HL-60 (cell line): ENCODE results near the gene ATG2B.

Experiments
- DNase-seq, 2 experiments: peaks; one replicate each; pipeline ENCODE4 v3.0.0-alpha.2; 2010 to 2020; ENCODE audit warnings: low read depth in 1 of 2, low spot score in 1 of 2
- H3K27ac ChIP-seq: fragments of 250-450 bp; sonication (Bioruptor Pico); replicated peaks from 2 replicates; pipeline ENCODE4 v1.5.1; 2020; ENCODE audit warnings: mild to moderate bottlenecking, moderate library complexity
- H3K27me3 ChIP-seq: fragments of 250-450 bp; sonication (Bioruptor Pico); 2 replicates; pipeline ENCODE4 v1.5.1; 2021; ENCODE audit warnings: mild to moderate bottlenecking, moderate library complexity; ENCODE audit not compliant: insufficient read depth, poor library complexity, severe bottlenecking
- H3K4me3 ChIP-seq: replicated peaks from 2 replicates; pipeline ENCODE4 v1.5.1; 2011; ENCODE audit warnings: mild to moderate bottlenecking, control low read depth, low read length; ENCODE audit not compliant: insufficient read depth
- GABPA ChIP-seq: IDR thresholded peaks from 2 replicates; pipeline ENCODE4 v1.6.1; 2012; ENCODE audit warnings: low read depth
- POLR2AphosphoS5 ChIP-seq: IDR thresholded peaks from 2 replicates; pipeline ENCODE4 v1.6.1; 2012; ENCODE audit warnings: low read depth
- SPI1 ChIP-seq: IDR thresholded peaks from 2 replicates; pipeline ENCODE4 v1.6.1; 2012; ENCODE audit warnings: low read depth, mild to moderate bottlenecking, borderline replicate concordance
- TF ChIP-seq, protein P1 (sequence below): IDR thresholded peaks from one replicate; pipeline ENCODE4 v1.5.1; 2011; ENCODE audit warnings: low read length, control low read depth, inconsistent platforms; ENCODE audit not compliant: insufficient read depth
- TF ChIP-seq, protein P2 (sequence below): IDR thresholded peaks from 2 replicates; pipeline ENCODE4 v1.6.1; 2012; ENCODE audit warnings: low read depth; ENCODE audit not compliant: insufficient replicate concordance

ATG2B gene

DNA sequence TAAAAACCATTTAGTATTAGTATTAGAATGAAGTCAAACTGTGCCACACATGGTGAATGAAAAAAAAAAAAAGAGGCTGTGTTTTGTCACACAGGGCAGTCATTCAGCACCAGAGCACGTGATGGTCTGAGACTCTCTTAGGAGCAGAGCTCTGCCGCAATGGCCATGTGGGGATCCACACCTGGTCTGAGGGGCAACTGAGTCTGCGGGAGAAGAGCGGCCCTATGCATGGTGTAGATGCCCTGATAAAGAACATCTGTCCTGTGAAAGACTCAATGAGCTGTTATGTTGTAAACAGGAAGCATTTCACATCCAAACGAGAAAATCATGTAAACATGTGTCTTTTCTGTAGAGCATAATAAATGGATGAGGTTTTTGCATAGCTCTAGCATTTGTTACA lies 119.4 kb downstream of the ATG2B start:
- Histone ChIP-seq H3K27ac (no peak overlapping the region), H3K27me3 (no peaks in the 10 kb centered on the region), H3K4me3 (no peak overlapping the region)
- DNase-seq: no peak
- TF ChIP-seq, protein P1, sequence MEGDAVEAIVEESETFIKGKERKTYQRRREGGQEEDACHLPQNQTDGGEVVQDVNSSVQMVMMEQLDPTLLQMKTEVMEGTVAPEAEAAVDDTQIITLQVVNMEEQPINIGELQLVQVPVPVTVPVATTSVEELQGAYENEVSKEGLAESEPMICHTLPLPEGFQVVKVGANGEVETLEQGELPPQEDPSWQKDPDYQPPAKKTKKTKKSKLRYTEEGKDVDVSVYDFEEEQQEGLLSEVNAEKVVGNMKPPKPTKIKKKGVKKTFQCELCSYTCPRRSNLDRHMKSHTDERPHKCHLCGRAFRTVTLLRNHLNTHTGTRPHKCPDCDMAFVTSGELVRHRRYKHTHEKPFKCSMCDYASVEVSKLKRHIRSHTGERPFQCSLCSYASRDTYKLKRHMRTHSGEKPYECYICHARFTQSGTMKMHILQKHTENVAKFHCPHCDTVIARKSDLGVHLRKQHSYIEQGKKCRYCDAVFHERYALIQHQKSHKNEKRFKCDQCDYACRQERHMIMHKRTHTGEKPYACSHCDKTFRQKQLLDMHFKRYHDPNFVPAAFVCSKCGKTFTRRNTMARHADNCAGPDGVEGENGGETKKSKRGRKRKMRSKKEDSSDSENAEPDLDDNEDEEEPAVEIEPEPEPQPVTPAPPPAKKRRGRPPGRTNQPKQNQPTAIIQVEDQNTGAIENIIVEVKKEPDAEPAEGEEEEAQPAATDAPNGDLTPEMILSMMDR: no peak

DNA sequence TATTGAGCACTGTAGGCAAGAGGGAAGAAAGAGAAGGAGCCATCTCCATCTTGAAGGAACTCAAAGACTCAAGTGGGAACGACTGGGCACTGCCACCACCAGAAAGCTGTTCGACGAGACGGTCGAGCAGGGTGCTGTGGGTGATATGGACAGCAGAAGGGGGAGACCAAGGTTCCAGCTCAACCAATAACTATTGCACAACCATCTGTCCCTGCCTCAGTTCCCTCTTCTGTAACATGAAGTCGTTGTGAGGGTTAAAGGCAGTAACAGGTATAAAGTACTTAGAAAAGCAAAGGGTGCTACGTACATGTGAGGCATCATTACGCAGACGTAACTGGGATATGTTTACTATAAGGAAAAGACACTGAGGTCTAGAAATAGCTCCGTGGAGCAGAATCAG lies 121.0 kb downstream of the ATG2B start:
- Histone ChIP-seq H3K27me3 (no peaks in the 10 kb centered on the region), H3K27ac (no peak overlapping the region), H3K4me3 (no peak overlapping the region)
- no peak for DNase-seq
- TF ChIP-seq SPI1: no peak
- TF ChIP-seq, protein P2, sequence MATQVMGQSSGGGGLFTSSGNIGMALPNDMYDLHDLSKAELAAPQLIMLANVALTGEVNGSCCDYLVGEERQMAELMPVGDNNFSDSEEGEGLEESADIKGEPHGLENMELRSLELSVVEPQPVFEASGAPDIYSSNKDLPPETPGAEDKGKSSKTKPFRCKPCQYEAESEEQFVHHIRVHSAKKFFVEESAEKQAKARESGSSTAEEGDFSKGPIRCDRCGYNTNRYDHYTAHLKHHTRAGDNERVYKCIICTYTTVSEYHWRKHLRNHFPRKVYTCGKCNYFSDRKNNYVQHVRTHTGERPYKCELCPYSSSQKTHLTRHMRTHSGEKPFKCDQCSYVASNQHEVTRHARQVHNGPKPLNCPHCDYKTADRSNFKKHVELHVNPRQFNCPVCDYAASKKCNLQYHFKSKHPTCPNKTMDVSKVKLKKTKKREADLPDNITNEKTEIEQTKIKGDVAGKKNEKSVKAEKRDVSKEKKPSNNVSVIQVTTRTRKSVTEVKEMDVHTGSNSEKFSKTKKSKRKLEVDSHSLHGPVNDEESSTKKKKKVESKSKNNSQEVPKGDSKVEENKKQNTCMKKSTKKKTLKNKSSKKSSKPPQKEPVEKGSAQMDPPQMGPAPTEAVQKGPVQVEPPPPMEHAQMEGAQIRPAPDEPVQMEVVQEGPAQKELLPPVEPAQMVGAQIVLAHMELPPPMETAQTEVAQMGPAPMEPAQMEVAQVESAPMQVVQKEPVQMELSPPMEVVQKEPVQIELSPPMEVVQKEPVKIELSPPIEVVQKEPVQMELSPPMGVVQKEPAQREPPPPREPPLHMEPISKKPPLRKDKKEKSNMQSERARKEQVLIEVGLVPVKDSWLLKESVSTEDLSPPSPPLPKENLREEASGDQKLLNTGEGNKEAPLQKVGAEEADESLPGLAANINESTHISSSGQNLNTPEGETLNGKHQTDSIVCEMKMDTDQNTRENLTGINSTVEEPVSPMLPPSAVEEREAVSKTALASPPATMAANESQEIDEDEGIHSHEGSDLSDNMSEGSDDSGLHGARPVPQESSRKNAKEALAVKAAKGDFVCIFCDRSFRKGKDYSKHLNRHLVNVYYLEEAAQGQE: no peak
- TF ChIP-seq POLR2AphosphoS5: no peak
- TF ChIP-seq, protein P1: no peak
- no peak for TF ChIP-seq GABPA

DNA sequence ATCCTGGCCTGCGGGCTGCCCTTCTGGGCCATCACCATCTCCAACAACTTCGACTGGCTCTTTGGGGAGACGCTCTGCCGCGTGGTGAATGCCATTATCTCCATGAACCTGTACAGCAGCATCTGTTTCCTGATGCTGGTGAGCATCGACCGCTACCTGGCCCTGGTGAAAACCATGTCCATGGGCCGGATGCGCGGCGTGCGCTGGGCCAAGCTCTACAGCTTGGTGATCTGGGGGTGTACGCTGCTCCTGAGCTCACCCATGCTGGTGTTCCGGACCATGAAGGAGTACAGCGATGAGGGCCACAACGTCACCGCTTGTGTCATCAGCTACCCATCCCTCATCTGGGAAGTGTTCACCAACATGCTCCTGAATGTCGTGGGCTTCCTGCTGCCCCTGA lies 122.5 kb downstream of the ATG2B start:
- Histone ChIP-seq H3K4me3 (no peak overlapping the region), H3K27ac (no peak overlapping the region), H3K27me3 (no peaks in the 10 kb centered on the region)
- TF ChIP-seq, protein P1: no peak
- TF ChIP-seq, protein P2: no peak
- TF ChIP-seq GABPA (no peak), SPI1 (no peak), POLR2AphosphoS5 (no peak)
- no peak for DNase-seq

DNA sequence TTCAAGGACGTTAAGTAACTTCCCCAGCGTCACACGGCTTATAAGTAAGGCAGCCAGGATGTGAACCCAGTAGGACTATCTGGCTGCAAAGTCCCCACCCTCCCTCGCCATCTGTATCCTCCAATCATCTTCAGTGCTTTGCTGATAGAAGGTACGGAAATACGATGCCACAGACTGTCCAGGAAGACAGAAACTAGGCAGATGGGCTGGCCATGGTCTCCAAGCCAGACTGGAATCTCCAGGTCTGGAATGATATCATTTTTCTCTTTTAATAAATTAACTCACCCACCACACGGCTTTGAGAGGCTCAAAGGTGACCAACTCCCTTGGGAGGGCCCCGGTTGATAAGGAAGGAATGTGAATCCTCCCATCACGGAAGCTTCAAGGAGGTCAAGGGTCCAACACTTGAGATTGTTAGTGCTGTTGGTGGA lies 123.4 kb downstream of the ATG2B start:
- TF ChIP-seq POLR2AphosphoS5 (no peak), SPI1 (no peak), GABPA (no peak)
- TF ChIP-seq, protein P2: no peak
- TF ChIP-seq, protein P1: no peak
- no peak for DNase-seq
- H3K27ac ChIP-seq: no peak overlapping the region
- H3K4me3 ChIP-seq: no peak overlapping the region
- no peaks in the 10 kb centered on the region for H3K27me3 ChIP-seq
